Thyroid gland (tissue), 4 donors: Measurements from ENCODE around the gene PANK2. TPM values are rescaled to one million over a fixed set of nuclear protein-coding genes. Genes with fewer than 3 reads are reported as not detected.
A peak's percentile ranks its signal among the peaks of the same experiment; 100 is the strongest.

Experiments
- DNase-seq, 2 donors: peaks; one replicate each; pipeline ENCODE4 v3.0.0-alpha.2; 2019
- H3K27ac ChIP-seq, 3 donors: fragments of 200-600 bp; sonication (generic); 1 replicate in 2 of 3; 2 replicates in 1 of 3; pipeline ENCODE4 v1.5.1; 2016 to 2019; ENCODE audit warnings: mild to moderate bottlenecking in 1 of 3, moderate library complexity in 1 of 3
- H3K27me3 ChIP-seq: fragments of 200-600 bp; sonication (generic); one replicate; pipeline ENCODE4 v1.5.1; 2019
- H3K36me3 ChIP-seq, 2 donors: fragments of 200-600 bp; sonication (generic); one replicate each; pipeline ENCODE4 v1.5.1; 2016 to 2019
- H3K4me1 ChIP-seq, 2 donors: fragments of 200-600 bp; sonication (generic); one replicate each; pipeline ENCODE4 v1.5.1; 2017 to 2019
- H3K4me3 ChIP-seq, 3 donors: fragments of 200-600 bp; sonication (generic); replicated peaks in 1 of 3; 1 replicate in 2 of 3; 2 replicates in 1 of 3; pipeline ENCODE4 v1.5.1; 2016; ENCODE audit warnings: mild to moderate bottlenecking in 1 of 3
- H3K9me3 ChIP-seq: fragments of 200-600 bp; sonication (generic); one replicate; pipeline ENCODE4 v1.5.1; 2017
- POLR2A ChIP-seq, 2 donors: fragments of 450-650 bp; IDR thresholded peaks; one replicate each; pipeline ENCODE4 v1.6.1; 2017; ENCODE audit warnings: antibody characterized with exemption in 2 of 2, mild to moderate bottlenecking in 2 of 2, moderate library complexity in 1 of 2
- WGBS, 2 donors: methylation state at CpG; one replicate each; pipeline ENCODE4 v1.1.5; 2017; 5-methylcytosine and 5-hydroxymethylcytosine counted together
- intact Hi-C: fragments of 100-400 bp; cut with DNase I; formaldehyde crosslinking; loops from one replicate; pipeline ENCODE4 v1.15.1; 2023
- total RNA-seq, 4 donors: library from RNA; depleted of rRNA; stranded (reverse); fragments of >200 nt; gene quantifications; one replicate each; pipeline ENCODE4 v1.2.3, GENCODE V29; 2016
- TF ChIP-seq, protein P1 (sequence below), 6 experiments: fragments of 200-600 bp in 3 of 6; fragments of 450-650 bp in 3 of 6; sonication (generic) in 3 of 6; IDR thresholded peaks; one replicate each; pipeline ENCODE4 v1.5.1; 2016 to 2019; ENCODE audit warnings: antibody characterized with exemption in 6 of 6, mild to moderate bottlenecking in 2 of 6, inconsistent platforms in 1 of 6, moderate library complexity in 1 of 6

Gene PANK2
- total RNA-seq, 4 donors from 2014 or later, result 52.3 to 63.4 (median 61.4) TPM

DNA sequence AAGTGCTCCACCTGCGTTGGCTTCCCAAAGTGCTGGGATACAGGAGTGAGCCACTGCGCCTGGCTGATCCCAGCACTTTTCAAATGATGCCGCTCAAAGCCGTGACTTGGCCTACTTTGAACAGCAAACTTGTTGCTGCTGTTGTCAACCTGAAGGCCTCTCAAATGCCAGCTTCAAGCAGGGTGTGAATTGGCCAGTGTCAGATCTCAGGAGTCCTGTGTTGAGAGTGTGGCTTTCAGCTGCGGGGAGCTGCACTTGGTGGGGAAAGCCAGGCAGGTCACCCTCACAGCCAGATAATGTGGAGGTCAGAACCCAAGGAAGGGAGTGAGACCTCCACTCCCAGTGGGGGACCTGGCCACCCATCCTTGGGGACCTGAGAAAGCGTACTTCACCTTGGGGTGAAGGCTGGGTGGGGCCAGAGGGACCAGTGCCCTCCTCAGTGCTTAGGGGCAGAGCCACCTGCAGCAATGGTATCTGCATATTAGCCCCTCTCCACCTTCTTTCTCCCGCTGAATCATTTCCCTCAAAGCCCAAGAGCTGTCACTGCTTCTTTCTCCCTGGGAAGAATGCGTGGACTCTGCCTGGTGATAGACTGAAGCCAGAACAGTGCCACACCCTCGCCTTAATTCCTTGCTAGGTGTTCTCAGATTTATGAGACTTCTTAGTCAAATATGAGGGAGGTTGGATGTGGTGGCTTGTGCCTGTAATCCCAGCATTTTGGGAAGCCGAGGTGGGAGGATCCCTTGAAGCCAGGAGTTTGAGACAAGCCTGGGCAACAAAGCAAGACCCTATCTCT, 19.1 kb upstream of the PANK2 start:
- no peaks in the 10 kb centered on the region for H3K9me3 ChIP-seq
- DNase-seq, result no peak
- intact Hi-C loops, result no loop called here
- H3K27ac ChIP-seq, result no peak overlapping the region
- peaks cover 20 to 26% of the 10 kb centered on the region in 2 donors for H3K36me3 ChIP-seq
- WGBS, 2 donors, result 92 to 95% methylated on average over 9 to 10 of the region's 10 CpGs
- TF ChIP-seq, protein P1, sequence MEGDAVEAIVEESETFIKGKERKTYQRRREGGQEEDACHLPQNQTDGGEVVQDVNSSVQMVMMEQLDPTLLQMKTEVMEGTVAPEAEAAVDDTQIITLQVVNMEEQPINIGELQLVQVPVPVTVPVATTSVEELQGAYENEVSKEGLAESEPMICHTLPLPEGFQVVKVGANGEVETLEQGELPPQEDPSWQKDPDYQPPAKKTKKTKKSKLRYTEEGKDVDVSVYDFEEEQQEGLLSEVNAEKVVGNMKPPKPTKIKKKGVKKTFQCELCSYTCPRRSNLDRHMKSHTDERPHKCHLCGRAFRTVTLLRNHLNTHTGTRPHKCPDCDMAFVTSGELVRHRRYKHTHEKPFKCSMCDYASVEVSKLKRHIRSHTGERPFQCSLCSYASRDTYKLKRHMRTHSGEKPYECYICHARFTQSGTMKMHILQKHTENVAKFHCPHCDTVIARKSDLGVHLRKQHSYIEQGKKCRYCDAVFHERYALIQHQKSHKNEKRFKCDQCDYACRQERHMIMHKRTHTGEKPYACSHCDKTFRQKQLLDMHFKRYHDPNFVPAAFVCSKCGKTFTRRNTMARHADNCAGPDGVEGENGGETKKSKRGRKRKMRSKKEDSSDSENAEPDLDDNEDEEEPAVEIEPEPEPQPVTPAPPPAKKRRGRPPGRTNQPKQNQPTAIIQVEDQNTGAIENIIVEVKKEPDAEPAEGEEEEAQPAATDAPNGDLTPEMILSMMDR (IDR thresholded peaks at IDR 0.05), result no peak
- no peak for TF ChIP-seq POLR2A (IDR thresholded peaks at IDR 0.05)
- H3K4me3 ChIP-seq, result no peak overlapping the region
- H3K27me3 ChIP-seq, result no peaks in the 10 kb centered on the region
- H3K4me1 ChIP-seq, result no peaks in the 10 kb centered on the region

DNA sequence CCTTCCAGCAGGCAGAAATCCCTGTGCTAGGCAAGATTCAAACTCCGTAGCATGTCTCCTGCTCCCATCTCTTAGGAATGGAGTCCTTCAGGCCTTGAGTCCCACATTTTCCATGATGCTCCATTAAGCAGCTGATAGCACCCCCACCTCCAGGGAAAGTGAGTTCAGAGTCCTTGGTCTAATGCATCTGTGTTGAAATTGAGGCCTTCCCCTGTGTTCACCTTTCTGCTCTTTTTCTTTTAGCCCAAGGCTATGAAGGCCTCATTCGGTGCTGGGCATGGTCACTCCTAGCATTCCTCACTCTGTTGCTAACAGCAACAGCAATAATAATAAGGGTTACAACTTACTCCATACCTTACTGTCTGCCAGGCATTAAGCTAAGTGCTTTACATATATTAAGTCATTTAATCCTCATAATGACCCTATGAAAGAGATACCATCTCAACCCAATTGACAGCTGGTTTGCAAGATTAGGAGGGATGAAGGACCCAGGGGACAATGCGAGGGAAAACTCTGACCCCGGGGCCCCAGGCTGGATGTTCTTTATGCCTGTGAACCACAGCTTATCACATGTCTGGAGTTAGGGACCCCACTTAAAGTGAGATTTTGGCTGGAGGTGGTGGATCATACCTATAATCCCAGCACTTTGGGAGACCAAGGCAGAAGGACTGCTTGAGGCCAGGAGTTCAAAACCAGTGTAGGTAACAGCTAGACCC, 17.5 kb upstream of the PANK2 start:
- intact Hi-C loops, result no loop called here
- WGBS, 2 donors, result 88 to 89% methylated on average over 4 of the region's 4 CpGs

DNA sequence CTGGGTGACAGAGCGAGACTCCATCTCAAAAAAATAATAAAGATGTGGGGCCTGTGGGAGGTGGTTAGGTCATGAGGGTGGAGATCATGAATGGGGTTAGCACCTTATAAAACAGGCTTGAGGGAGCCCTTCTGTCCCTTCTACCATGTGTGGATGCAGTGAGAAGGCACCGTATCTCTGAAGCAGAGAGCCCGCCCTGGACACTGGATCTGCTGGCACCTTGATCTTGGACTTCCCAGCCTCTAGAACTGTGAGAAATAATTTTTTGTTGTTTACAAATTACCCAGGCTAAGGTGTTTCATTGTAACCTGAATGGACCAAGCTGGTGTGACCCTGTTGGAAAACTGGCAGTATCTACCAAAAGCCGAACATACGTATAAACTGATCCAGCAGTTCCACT, 15.7 kb upstream of the PANK2 start:
- 97% methylated on average over 5 of the region's 5 CpGs for WGBS, 2 donors
- DNase-seq, result no peak
- no peaks in the 10 kb centered on the region for H3K27me3 ChIP-seq
- no peaks in the 10 kb centered on the region for H3K9me3 ChIP-seq
- no peak overlapping the region for H3K27ac ChIP-seq
- no peak overlapping the region for H3K4me3 ChIP-seq
- no peak for TF ChIP-seq POLR2A (IDR thresholded peaks at IDR 0.05)
- TF ChIP-seq, protein P1 (IDR thresholded peaks at IDR 0.05), result no peak
- H3K4me1 ChIP-seq, result no peaks in the 10 kb centered on the region
- H3K36me3 ChIP-seq, result no peaks in the 10 kb centered on the region
- intact Hi-C loops, result no loop called here

More for the DNA sequence above, 17.5 kb upstream of the PANK2 start:
- DNase-seq, result no peak
- Histone ChIP-seq H3K9me3 (no peaks in the 10 kb centered on the region), H3K4me3 (no peak overlapping the region), H3K27me3 (no peaks in the 10 kb centered on the region), H3K4me1 (no peaks in the 10 kb centered on the region), H3K27ac (no peak overlapping the region), H3K36me3 (peaks cover 5 to 9% of the 10 kb centered on the region in 2 donors)
- TF ChIP-seq, protein P1 (IDR thresholded peaks at IDR 0.05), result no peak
- TF ChIP-seq POLR2A (IDR thresholded peaks at IDR 0.05), result no peak

DNA sequence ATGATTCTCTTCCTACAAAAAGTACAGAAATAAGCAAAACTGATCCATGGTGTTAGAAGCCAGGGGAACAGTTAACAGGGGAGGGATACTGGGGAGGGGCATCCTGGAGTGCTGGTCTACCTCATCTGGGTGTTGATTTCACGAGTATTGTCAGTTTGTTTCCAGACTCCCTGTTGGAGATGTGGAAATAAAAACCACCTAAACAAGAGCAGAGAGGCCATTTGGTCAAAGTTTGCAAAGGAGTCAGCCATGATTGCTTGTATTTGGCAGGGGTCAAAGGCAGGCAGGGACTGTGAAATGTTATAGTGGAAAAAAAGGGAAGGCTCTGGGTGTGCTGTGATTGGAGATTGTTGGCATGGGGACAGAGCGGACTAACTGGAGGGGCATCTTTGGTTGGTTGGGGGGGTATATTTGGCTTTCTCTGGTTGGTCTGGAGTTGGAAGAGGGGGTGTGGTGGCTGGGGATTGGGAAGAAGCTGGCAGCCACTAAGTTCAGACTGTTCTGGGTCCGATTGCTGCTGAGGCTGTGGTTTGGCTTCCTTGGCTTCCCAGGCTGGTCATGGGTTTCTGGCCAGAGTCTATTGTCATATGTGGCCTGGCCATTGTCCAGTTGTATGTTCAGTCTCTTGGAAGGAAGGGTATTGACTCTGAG, 14.9 kb upstream of the PANK2 start:
- no peak overlapping the region for H3K4me3 ChIP-seq
- H3K36me3 ChIP-seq, result no peaks in the 10 kb centered on the region

More for the DNA sequence above, 14.9 kb upstream of the PANK2 start:
- WGBS, 2 donors, result 56 to 76% methylated on average over 3 of the region's 3 CpGs
- peak overlapping the region in 1 of 3 donors; percentile 36 for H3K27ac ChIP-seq
- H3K27me3 ChIP-seq, result no peaks in the 10 kb centered on the region
- H3K9me3 ChIP-seq, result no peaks in the 10 kb centered on the region
- H3K4me1 ChIP-seq, result no peaks in the 10 kb centered on the region
- DNase-seq, result no peak
- intact Hi-C loops, result no loop called here
- TF ChIP-seq, protein P1 (IDR thresholded peaks at IDR 0.05), result no peak
- TF ChIP-seq POLR2A (IDR thresholded peaks at IDR 0.05), result no peak
